ENCODE measurements around the gene ARHGAP15. TPM values are rescaled to one million over a fixed set of nuclear protein-coding genes. Genes with fewer than 3 reads are reported as not detected.

The ARHGAP15 gene
- total RNA-seq, 2 donors from 2014 or later: 0.86 TPM; not detected in 1

- Mint-ChIP-seq H3K4me1 (peaks cover 16% of the 10 kb centered on the region), H3K36me3 (ENCODE audit: low read depth) (no peaks in the 10 kb centered on the region), H3K4me3 (no peak overlapping the region), H3K9me3 (no peaks in the 10 kb centered on the region), H3K27me3 (ENCODE audit: insufficient read depth) (no peaks in the 10 kb centered on the region), H3K27ac (no peak overlapping the region)
- Histone ChIP-seq H3K36me3 (ENCODE audit: control insufficient read depth, insufficient read depth, low read length) (no peaks in the 10 kb centered on the region), H3K4me1 (ENCODE audit: control insufficient read depth, insufficient read depth, low read length) (no peaks in the 10 kb centered on the region), H3K9ac (ENCODE audit: extremely low read depth, low read length, poor library complexity, severe bottlenecking) (no peak overlapping the region), H3K27me3 (ENCODE audit: control insufficient read depth, insufficient read depth, low read length, poor library complexity, severe bottlenecking) (no peaks in the 10 kb centered on the region), H3K27ac (ENCODE audit: low read depth, low read length) (no peak overlapping the region), H3K4me3 (ENCODE audit: low read length) (no peak overlapping the region), H3K9me3 (ENCODE audit: control insufficient read depth, low read length) (no peaks in the 10 kb centered on the region)
- no peak for TF ChIP-seq CTCF (conservative IDR thresholded peaks at IDR 0.05)
- no peak for DNase-seq
- 93 to 100% methylated on average over 1 to 5 of the region's 5 CpGs for WGBS, 2 experiments (ENCODE audit: insufficient coverage in 1 of 2, insufficient read length in 1 of 2)
Measured at GRCh38 chr2:143148757-143149156, 19.5 kb downstream of the ARHGAP15 start.

GRCh38 chr2:143150287-143150686 is 21.1 kb downstream of the ARHGAP15 start:
- H3K4me1 Mint-ChIP-seq: peaks cover 16% of the 10 kb centered on the region
- TF ChIP-seq CTCF (conservative IDR thresholded peaks at IDR 0.05): no peak
- H3K4me3 Mint-ChIP-seq: no peak overlapping the region
- H3K27ac ChIP-seq (ENCODE audit: low read depth, low read length): no peak overlapping the region
- no peak overlapping the region for H3K4me3 ChIP-seq (ENCODE audit: low read length)
- WGBS, 2 experiments (ENCODE audit: insufficient coverage in 1 of 2, insufficient read length in 1 of 2): 90 to 94% methylated on average over 3 to 4 of the region's 4 CpGs
- H3K36me3 Mint-ChIP-seq (ENCODE audit: low read depth): no peaks in the 10 kb centered on the region
- H3K9me3 Mint-ChIP-seq: no peaks in the 10 kb centered on the region
- no peaks in the 10 kb centered on the region for H3K27me3 ChIP-seq (ENCODE audit: control insufficient read depth, insufficient read depth, low read length, poor library complexity, severe bottlenecking)
- H3K9me3 ChIP-seq (ENCODE audit: control insufficient read depth, low read length): no peaks in the 10 kb centered on the region
- no peak for DNase-seq
- H3K9ac ChIP-seq (ENCODE audit: extremely low read depth, low read length, poor library complexity, severe bottlenecking): no peak overlapping the region
- no peaks in the 10 kb centered on the region for H3K36me3 ChIP-seq (ENCODE audit: control insufficient read depth, insufficient read depth, low read length)
- H3K4me1 ChIP-seq (ENCODE audit: control insufficient read depth, insufficient read depth, low read length): no peaks in the 10 kb centered on the region
- H3K27ac Mint-ChIP-seq: no peak overlapping the region
- H3K27me3 Mint-ChIP-seq (ENCODE audit: insufficient read depth): no peaks in the 10 kb centered on the region

GRCh38 chr2:143151111-143151752 is 22.0 kb downstream of the ARHGAP15 start:
- H3K9me3 ChIP-seq (ENCODE audit: control insufficient read depth, low read length): no peaks in the 10 kb centered on the region
- H3K4me3 ChIP-seq (ENCODE audit: low read length): no peak overlapping the region
- H3K9me3 Mint-ChIP-seq: no peaks in the 10 kb centered on the region
- H3K27me3 ChIP-seq (ENCODE audit: control insufficient read depth, insufficient read depth, low read length, poor library complexity, severe bottlenecking): no peaks in the 10 kb centered on the region
- no peaks in the 10 kb centered on the region for H3K4me1 ChIP-seq (ENCODE audit: control insufficient read depth, insufficient read depth, low read length)
- H3K27ac ChIP-seq (ENCODE audit: low read depth, low read length): no peak overlapping the region
- H3K4me3 Mint-ChIP-seq: no peak overlapping the region
- WGBS, 2 experiments (ENCODE audit: insufficient coverage in 1 of 2, insufficient read length in 1 of 2): 100% methylated on average over 1 of the region's 1 CpG; no CpG with 5 or more reads in 1 of the 2 experiments
- H3K27ac Mint-ChIP-seq: no peak overlapping the region
- H3K27me3 Mint-ChIP-seq (ENCODE audit: insufficient read depth): no peaks in the 10 kb centered on the region
- H3K36me3 Mint-ChIP-seq (ENCODE audit: low read depth): no peaks in the 10 kb centered on the region
- no peak for TF ChIP-seq CTCF (conservative IDR thresholded peaks at IDR 0.05)
- no peaks in the 10 kb centered on the region for H3K36me3 ChIP-seq (ENCODE audit: control insufficient read depth, insufficient read depth, low read length)
- peaks cover 19% of the 10 kb centered on the region for H3K4me1 Mint-ChIP-seq
- DNase-seq: no peak
- no peak overlapping the region for H3K9ac ChIP-seq (ENCODE audit: extremely low read depth, low read length, poor library complexity, severe bottlenecking)
